Endothelial cell of umbilical vein (primary cell): ENCODE results near the gene MKRN1. TPM values are rescaled to one million over a fixed set of nuclear protein-coding genes. Genes with fewer than 3 reads are reported as not detected.

Experiments used
- BruUV-seq: library from RNA; stranded (reverse); fragments of 400-500 nt; replicated peaks from 2 replicates; lab custom pipeline; 2021; lab: Mats Ljungman, UMichigan
- CTCF ChIA-PET: fragments of 300-600, 350-600 bp; sonication (Branson Sonifier 250); formaldehyde crosslinking; loops from one replicate; lab custom pipeline; 2021; ENCODE audit warnings: antibody characterized with exemption, inconsistent platforms; lab: Charles Lee
- POLR2A ChIA-PET: fragments of 300-600, 350-600 bp; sonication (Branson Sonifier 250); formaldehyde crosslinking; loops from one replicate; lab custom pipeline; 2021; ENCODE audit warnings: antibody characterized with exemption, inconsistent platforms; lab: Charles Lee
- DNase-seq: peaks from one replicate; pipeline ENCODE4 v3.0.0-alpha.2; 2011; ENCODE audit warnings: low read depth, low spot score
- FAIRE-seq: peaks from 2 replicates; lab custom pipeline; 2011; peaks lifted over from hg19 to GRCh38; lab: Jason Lieb, UNC
- H2AFZ ChIP-seq: 2 replicates; pipeline ENCODE4 v1.6.0; 2012; ENCODE audit warnings: low read depth, low read length, control low read depth, inconsistent platforms
- H3K27ac ChIP-seq: 2 replicates; pipeline ENCODE4 v1.5.1; 2011; ENCODE audit warnings: low read depth, mild to moderate bottlenecking, control low read depth, low read length, moderate library complexity; ENCODE audit not compliant: insufficient read depth
- H3K27me3 ChIP-seq, 2 experiments: 2 replicates each; pipeline versions ENCODE4 v1.6.0 to v1.6.1; 2011; ENCODE audit warnings: low read length in 2 of 2, mixed read lengths in 1 of 2; ENCODE audit not compliant: control insufficient read depth in 2 of 2, insufficient read depth in 2 of 2
- H3K36me3 ChIP-seq, 2 experiments: 2 replicates in 1 of 2; 3 replicates in 1 of 2; pipeline ENCODE4 v1.5.1; 2011; ENCODE audit warnings: low read length in 2 of 2, mild to moderate bottlenecking in 1 of 2, moderate library complexity in 1 of 2; ENCODE audit not compliant: control insufficient read depth in 2 of 2, insufficient read depth in 2 of 2; ENCODE audit errors: extremely low read depth in 1 of 2
- H3K4me1 ChIP-seq: 3 replicates; pipeline ENCODE4 v1.5.1; 2011; ENCODE audit warnings: mild to moderate bottlenecking, low read length; ENCODE audit not compliant: control insufficient read depth, insufficient read depth; ENCODE audit errors: extremely low read depth
- H3K4me2 ChIP-seq: 2 replicates; pipeline ENCODE4 v1.6.1; 2011; ENCODE audit warnings: low read length, control low read depth, mixed read lengths; ENCODE audit not compliant: insufficient read depth
- H3K4me3 ChIP-seq, 3 experiments: fragments of 200-600 bp in 1 of 3; sonication (generic), shearing (Covaris generic) in 1 of 3; replicated peaks in 1 of 3; 2 replicates each; pipeline ENCODE4 v1.5.1; 2011 to 2016; ENCODE audit warnings: control low read depth in 3 of 3, low read length in 3 of 3, mild to moderate bottlenecking in 2 of 3, inconsistent platforms in 1 of 3, low read depth in 1 of 3, moderate library complexity in 1 of 3; ENCODE audit not compliant: insufficient read depth in 1 of 3
- H3K79me2 ChIP-seq: 2 replicates; pipeline ENCODE4 v1.6.0; 2012; ENCODE audit warnings: low read length, inconsistent platforms; ENCODE audit not compliant: control insufficient read depth, insufficient read depth
- H3K9ac ChIP-seq: replicated peaks from 2 replicates; pipeline ENCODE3; 2011; ENCODE audit warnings: low read length, control low read depth; ENCODE audit not compliant: insufficient read depth; ENCODE audit errors: extremely low read depth
- H3K9me1 ChIP-seq: replicated peaks from 3 replicates; pipeline ENCODE4 v1.6.0; 2011; ENCODE audit warnings: mild to moderate bottlenecking, low read length; ENCODE audit not compliant: control insufficient read depth, insufficient read depth; ENCODE audit errors: extremely low read depth
- H3K9me3 ChIP-seq: replicated peaks from 2 replicates; pipeline ENCODE4 v1.5.1; 2012; ENCODE audit warnings: low read length, inconsistent platforms; ENCODE audit not compliant: control insufficient read depth, insufficient read depth
- H4K20me1 ChIP-seq: replicated peaks from 2 replicates; pipeline ENCODE3; 2011; ENCODE audit warnings: mild to moderate bottlenecking, low read length; ENCODE audit not compliant: control insufficient read depth, insufficient read depth; ENCODE audit errors: extremely low read depth
- EZH2 ChIP-seq: IDR thresholded peaks from 2 replicates; pipeline ENCODE4 v1.6.1; 2012; ENCODE audit warnings: borderline replicate concordance, low read depth, mild to moderate bottlenecking, moderate library complexity, low read length, inconsistent platforms; ENCODE audit not compliant: severe bottlenecking
- FOS ChIP-seq: IDR thresholded peaks from 2 replicates; pipeline ENCODE4 v1.6.1; 2011; ENCODE audit warnings: mild to moderate bottlenecking, low read length, moderate library complexity, borderline replicate concordance; ENCODE audit not compliant: insufficient read depth
- GATA2 ChIP-seq: IDR thresholded peaks from 2 replicates; pipeline ENCODE4 v1.7.0; 2011; ENCODE audit warnings: low read depth, mild to moderate bottlenecking, moderate library complexity, mixed read lengths, low read length; ENCODE audit not compliant: insufficient read length, insufficient read depth
- JUN ChIP-seq: IDR thresholded peaks from 2 replicates; pipeline ENCODE4 v1.6.1; 2011; ENCODE audit warnings: borderline replicate concordance, low read depth; ENCODE audit not compliant: insufficient read length, insufficient read depth
- MYC ChIP-seq: IDR thresholded peaks from one replicate; pipeline ENCODE4 v1.6.1; 2011; ENCODE audit warnings: mild to moderate bottlenecking, low read depth, low read length
- POLR2A ChIP-seq: IDR thresholded peaks from 2 replicates; pipeline ENCODE4 v1.6.1; 2012; ENCODE audit warnings: low read depth, mild to moderate bottlenecking, control low read depth, low read length
- POLR2AphosphoS5 ChIP-seq: IDR thresholded peaks from 2 replicates; pipeline ENCODE4 v1.6.1; 2012; ENCODE audit warnings: low read depth, mild to moderate bottlenecking, control low read depth, low read length, moderate library complexity; ENCODE audit not compliant: insufficient read depth
- dilution Hi-C: fragments of 300-500 bp; cut with MboI; formaldehyde crosslinking; loops from one replicate; pipeline ENCODE4 v1.15.0; 2019; ENCODE audit warnings: low sequenced_read_pairs; ENCODE audit not compliant: extremely low pct_ligation_motif_present
- intact Hi-C: fragments of 100-400 bp; cut with micrococcal nuclease; formaldehyde crosslinking; loops from one replicate; pipeline ENCODE4 v1.10.0; 2022
- polyA plus RNA-seq, 4 experiments: library from polyadenylated mRNA; depleted of rRNA in 3 of 4; stranded (reverse) in 3 of 4; unstranded in 1 of 4; fragments of >200 nt; gene quantifications; 2 replicates each; pipeline versions ENCODE4 v1.2.1 to v1.2.3, GENCODE V29; 2011 to 2012; ENCODE audit warnings: missing spikeins in 1 of 4
- total RNA-seq: library from RNA; stranded (reverse); gene quantifications from 2 replicates; pipeline ENCODE4 v1.2.3, GENCODE V29; 2021
- TF ChIP-seq, protein P1 (sequence below), 2 donors: IDR thresholded peaks; 1 replicate in 1 of 2; 2 replicates in 1 of 2; pipeline ENCODE4 v1.5.1; 2011; ENCODE audit warnings: low read length in 2 of 2, mild to moderate bottlenecking in 2 of 2, moderate library complexity in 2 of 2, control low read depth in 1 of 2, inconsistent platforms in 1 of 2, low read depth in 1 of 2; ENCODE audit not compliant: insufficient read depth in 1 of 2; ENCODE audit errors: extremely low read depth in 1 of 2
- TF ChIP-seq, protein P2 (sequence below): IDR thresholded peaks from 2 replicates; pipeline ENCODE4 v1.6.1; 2011; ENCODE audit not compliant: insufficient read depth, insufficient read length

Gene MKRN1
- total and polyA plus RNA-seq, 2 donors (not counting 3 experiments of a cell fraction or from before 2014, with no cell fraction given): 24.9 to 52.2 TPM

DNA sequence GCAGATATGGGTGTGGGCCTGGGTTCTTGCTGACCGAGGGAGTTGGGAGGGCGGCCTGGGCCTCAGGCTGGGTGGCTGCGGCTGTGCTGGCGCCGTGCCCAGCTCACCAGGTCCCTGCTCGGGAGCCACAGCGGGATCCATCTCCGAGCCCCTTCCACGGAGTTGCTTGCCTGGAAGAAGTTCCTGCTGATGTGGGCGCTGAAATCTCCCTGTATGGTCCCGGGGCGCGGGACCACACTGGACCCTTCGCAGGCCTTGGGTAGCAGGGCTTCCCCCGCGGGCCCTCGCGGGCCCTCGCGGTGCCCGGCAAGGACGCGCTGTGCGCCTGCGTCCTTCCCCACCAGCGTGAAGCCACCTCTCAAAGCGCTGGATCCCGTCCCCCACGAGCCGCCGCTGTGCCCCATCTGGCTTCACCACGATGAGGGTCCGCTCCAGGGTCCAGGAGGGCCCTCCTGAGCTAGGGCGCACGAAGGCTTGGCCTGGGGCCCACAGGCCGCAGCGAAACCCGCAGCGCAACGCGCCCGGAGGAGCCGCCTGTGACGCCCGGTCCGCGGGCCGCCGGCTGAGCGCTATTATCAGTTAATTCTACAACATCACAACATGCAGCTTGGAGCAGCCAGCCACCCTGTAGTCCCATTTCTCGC, 43.9 kb downstream of the MKRN1 start:
- Histone ChIP-seq H4K20me1 (no peaks in the 10 kb centered on the region), H2AFZ (no peak overlapping the region), H3K36me3 (no peaks in the 10 kb centered on the region), H3K4me1 (no peaks in the 10 kb centered on the region), H3K79me2 (no peaks in the 10 kb centered on the region), H3K27me3 (peaks cover 0 to 2% of the 10 kb centered on the region in 2 experiments), H3K9me3 (no peaks in the 10 kb centered on the region), H3K9me1 (no peaks in the 10 kb centered on the region), H3K9ac (no peak overlapping the region), H3K4me3 (no peak overlapping the region), H3K27ac (no peak overlapping the region), H3K4me2 (no peak overlapping the region)
- BruUV-seq: no TSS peak
- DNase-seq: no peak
- no peak for TF ChIP-seq POLR2AphosphoS5
- TF ChIP-seq JUN: no peak
- TF ChIP-seq GATA2: no peak
- TF ChIP-seq, protein P1, sequence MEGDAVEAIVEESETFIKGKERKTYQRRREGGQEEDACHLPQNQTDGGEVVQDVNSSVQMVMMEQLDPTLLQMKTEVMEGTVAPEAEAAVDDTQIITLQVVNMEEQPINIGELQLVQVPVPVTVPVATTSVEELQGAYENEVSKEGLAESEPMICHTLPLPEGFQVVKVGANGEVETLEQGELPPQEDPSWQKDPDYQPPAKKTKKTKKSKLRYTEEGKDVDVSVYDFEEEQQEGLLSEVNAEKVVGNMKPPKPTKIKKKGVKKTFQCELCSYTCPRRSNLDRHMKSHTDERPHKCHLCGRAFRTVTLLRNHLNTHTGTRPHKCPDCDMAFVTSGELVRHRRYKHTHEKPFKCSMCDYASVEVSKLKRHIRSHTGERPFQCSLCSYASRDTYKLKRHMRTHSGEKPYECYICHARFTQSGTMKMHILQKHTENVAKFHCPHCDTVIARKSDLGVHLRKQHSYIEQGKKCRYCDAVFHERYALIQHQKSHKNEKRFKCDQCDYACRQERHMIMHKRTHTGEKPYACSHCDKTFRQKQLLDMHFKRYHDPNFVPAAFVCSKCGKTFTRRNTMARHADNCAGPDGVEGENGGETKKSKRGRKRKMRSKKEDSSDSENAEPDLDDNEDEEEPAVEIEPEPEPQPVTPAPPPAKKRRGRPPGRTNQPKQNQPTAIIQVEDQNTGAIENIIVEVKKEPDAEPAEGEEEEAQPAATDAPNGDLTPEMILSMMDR (IDR thresholded peaks at IDR 0.05; ENCODE audit: extremely low read depth in 1 of 2, insufficient read depth in 1 of 2, low read depth in 1 of 2, low read length in 2 of 2): no peak
- TF ChIP-seq FOS: no peak
- TF ChIP-seq, protein P2, sequence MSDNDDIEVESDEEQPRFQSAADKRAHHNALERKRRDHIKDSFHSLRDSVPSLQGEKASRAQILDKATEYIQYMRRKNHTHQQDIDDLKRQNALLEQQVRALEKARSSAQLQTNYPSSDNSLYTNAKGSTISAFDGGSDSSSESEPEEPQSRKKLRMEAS: no peak
- no peak for TF ChIP-seq POLR2A
- no peak for TF ChIP-seq EZH2
- TF ChIP-seq MYC: no peak
- dilution Hi-C loops: no loop called here
- POLR2A ChIA-PET: no interaction called here
- intact Hi-C loops: no loop called here
- no peak for FAIRE-seq
- CTCF ChIA-PET: no interaction called here
